ENCODE measurements around the gene THADA. TPM values are rescaled to one million over a fixed set of nuclear protein-coding genes. Genes with fewer than 3 reads are reported as not detected.

The THADA gene
- total RNA-seq, 4 donors from 2014 or later = 26.2 to 58.3 (median 29.7) TPM

GRCh38 chr2:43327119-43327518, 268.7 kb downstream of the THADA start:
- H3K4me3 ChIP-seq = no peak overlapping the region
- H3K4me1 ChIP-seq = peaks cover 54% of the 10 kb centered on the region
- no peak for DNase-seq (ENCODE audit: low spot score in 2 of 2)
- no peak overlapping the region for H3K27ac ChIP-seq
- H3K9me3 ChIP-seq = no peaks in the 10 kb centered on the region
- no peaks in the 10 kb centered on the region for H3K27me3 ChIP-seq
- TF ChIP-seq EP300 (IDR thresholded peaks at IDR 0.05) (no peak), CTCF (IDR thresholded peaks at IDR 0.05) (no peak), POLR2AphosphoS5 (IDR thresholded peaks at IDR 0.05) (no peak), POLR2A (IDR thresholded peaks at IDR 0.05) (no peak)
- 68% methylated on average over 1 of the region's 1 CpG for WGBS
- H3K36me3 ChIP-seq = no peaks in the 10 kb centered on the region

GRCh38 chr2:43326101-43326825, 269.6 kb downstream of the THADA start:
- no peak overlapping the region for H3K4me3 ChIP-seq
- H3K27me3 ChIP-seq = no peaks in the 10 kb centered on the region
- no peaks in the 10 kb centered on the region for H3K36me3 ChIP-seq
- TF ChIP-seq POLR2AphosphoS5 (IDR thresholded peaks at IDR 0.05) = no peak
- TF ChIP-seq EP300 (IDR thresholded peaks at IDR 0.05) = no peak
- no peak for TF ChIP-seq CTCF (IDR thresholded peaks at IDR 0.05)
- no peak for TF ChIP-seq POLR2A (IDR thresholded peaks at IDR 0.05)
- no peak overlapping the region for H3K27ac ChIP-seq
- H3K9me3 ChIP-seq = no peaks in the 10 kb centered on the region
- no peak for DNase-seq (ENCODE audit: low spot score in 2 of 2)
- H3K4me1 ChIP-seq = peaks cover 46% of the 10 kb centered on the region
- WGBS = 93% methylated on average over 2 of the region's 2 CpGs

- Histone ChIP-seq H3K4me3 (no peak overlapping the region), H3K27me3 (no peaks in the 10 kb centered on the region), H3K36me3 (no peaks in the 10 kb centered on the region), H3K27ac (peak overlapping the region; percentile 70), H3K9me3 (no peaks in the 10 kb centered on the region), H3K4me1 (peaks cover 36% of the 10 kb centered on the region)
- TF ChIP-seq POLR2A (IDR thresholded peaks at IDR 0.05) (no peak), EP300 (IDR thresholded peaks at IDR 0.05) (no peak), POLR2AphosphoS5 (IDR thresholded peaks at IDR 0.05) (no peak), CTCF (IDR thresholded peaks at IDR 0.05) (no peak)
- no peak for DNase-seq (ENCODE audit: low spot score in 2 of 2)
- 20% methylated on average over 2 of the region's 2 CpGs for WGBS
Observed at GRCh38 chr2:43325107-43325811, 270.6 kb downstream of the THADA start.

- Histone ChIP-seq H3K27ac (peak overlapping the region; percentile 70), H3K27me3 (no peaks in the 10 kb centered on the region), H3K9me3 (no peaks in the 10 kb centered on the region), H3K36me3 (no peaks in the 10 kb centered on the region), H3K4me3 (no peak overlapping the region), H3K4me1 (peaks cover 35% of the 10 kb centered on the region)
- TF ChIP-seq CTCF (IDR thresholded peaks at IDR 0.05) (no peak), POLR2AphosphoS5 (IDR thresholded peaks at IDR 0.05) (peak in 1 of 3 donors; percentile 11)
- peak; percentile 85 to 89 for DNase-seq (ENCODE audit: low spot score in 2 of 2)
- 51% methylated on average over 8 of the region's 8 CpGs for WGBS
Observed at GRCh38 chr2:43324259-43325106, 271.4 kb downstream of the THADA start.

All from suprapubic skin (tissue), 4 donors.